CD14-positive monocyte (primary cell): ENCODE measurements around the gene IGF1R. TPM values are rescaled to one million over a fixed set of nuclear protein-coding genes. Genes with fewer than 3 reads are reported as not detected.

Source experiments
- DNase-seq, 3 donors: peaks; one replicate each; pipeline ENCODE4 v3.0.0-alpha.2; 2011 to 2022
- H2AFZ ChIP-seq: 2 replicates; pipeline ENCODE4 v1.6.0; 2012; ENCODE audit warnings: mild to moderate bottlenecking, low read depth, low read length, inconsistent platforms; ENCODE audit not compliant: insufficient read depth, poor library complexity, severe bottlenecking
- H3K27ac ChIP-seq, 2 donors: 1 replicate in 1 of 2; 2 replicates in 1 of 2; pipeline ENCODE4 v1.5.1; 2012 to 2013; ENCODE audit warnings: low read length in 2 of 2, control low read depth in 1 of 2, inconsistent platforms in 1 of 2, low read depth in 1 of 2, mild to moderate bottlenecking in 1 of 2
- H3K27me3 ChIP-seq, 2 donors: one replicate each; pipeline versions ENCODE4 v1.6.0 to v1.6.1; 2011 to 2013; ENCODE audit warnings: low read length in 2 of 2; ENCODE audit not compliant: control insufficient read depth in 2 of 2, insufficient read depth in 2 of 2
- H3K36me3 ChIP-seq, 2 donors: replicated peaks in 1 of 2; 1 replicate in 1 of 2; 2 replicates in 1 of 2; pipeline versions ENCODE4 v1.5.1 to v1.6.1; 2012 to 2013; ENCODE audit warnings: low read length in 2 of 2, control low read depth in 1 of 2, inconsistent platforms in 1 of 2, mild to moderate bottlenecking in 1 of 2; ENCODE audit not compliant: insufficient read depth in 2 of 2, control insufficient read depth in 1 of 2
- H3K4me1 ChIP-seq, 2 donors: 1 replicate in 1 of 2; 2 replicates in 1 of 2; pipeline versions ENCODE4 v1.5.1 to v1.6.1; 2012 to 2013; ENCODE audit warnings: low read length in 2 of 2, control low read depth in 1 of 2, inconsistent platforms in 1 of 2, mild to moderate bottlenecking in 1 of 2, moderate library complexity in 1 of 2; ENCODE audit not compliant: insufficient read depth in 2 of 2, control insufficient read depth in 1 of 2
- H3K4me2 ChIP-seq: replicated peaks from 2 replicates; pipeline ENCODE3; 2012; ENCODE audit warnings: low read length, moderate library complexity, mild to moderate bottlenecking; ENCODE audit not compliant: poor library complexity, severe bottlenecking; ENCODE audit errors: extremely low read depth
- H3K4me3 ChIP-seq, 3 experiments: fragments of 200-600 bp in 1 of 3; sonication (generic) in 1 of 3; replicated peaks in 1 of 3; 1 replicate in 2 of 3; 2 replicates in 1 of 3; pipeline ENCODE4 v1.5.1; 2011 to 2013; ENCODE audit warnings: low read length in 3 of 3, mild to moderate bottlenecking in 3 of 3, control low read depth in 2 of 3, low read depth in 2 of 3, inconsistent platforms in 1 of 3, moderate library complexity in 1 of 3
- H3K79me2 ChIP-seq: 2 replicates; pipeline ENCODE4 v1.6.0; 2012; ENCODE audit warnings: mild to moderate bottlenecking, control low read depth, inconsistent platforms, low read length, moderate library complexity; ENCODE audit not compliant: insufficient read depth
- H3K9ac ChIP-seq: 2 replicates; pipeline ENCODE4 v1.6.0; 2017; ENCODE audit warnings: low read length, mild to moderate bottlenecking; ENCODE audit not compliant: insufficient read depth, poor library complexity, severe bottlenecking
- H3K9me3 ChIP-seq, 2 donors: replicated peaks in 1 of 2; 1 replicate in 1 of 2; 2 replicates in 1 of 2; pipeline versions ENCODE4 v1.5.1 to v1.6.1; 2012 to 2013; ENCODE audit warnings: low read length in 2 of 2, control low read depth in 1 of 2; ENCODE audit not compliant: control insufficient read depth in 1 of 2, insufficient read depth in 1 of 2
- H4K20me1 ChIP-seq: 2 replicates; pipeline ENCODE4 v1.6.0; 2012; ENCODE audit warnings: mild to moderate bottlenecking, low read length, control low read depth, moderate library complexity; ENCODE audit not compliant: insufficient read depth
- H3K27ac Mint-ChIP-seq, 7 donors: one replicate each; pipeline ENCODE4 v1.8.0; 2020; ENCODE audit warnings: mild to moderate bottlenecking in 7 of 7, mixed read lengths in 7 of 7, moderate library complexity in 6 of 7, inconsistent platforms in 2 of 7
- H3K27me3 Mint-ChIP-seq, 3 donors: one replicate each; pipeline ENCODE4 v1.8.0; 2021 to 2022; ENCODE audit warnings: low read depth in 3 of 3, mild to moderate bottlenecking in 3 of 3, mixed read lengths in 3 of 3, moderate library complexity in 3 of 3, inconsistent platforms in 1 of 3
- H3K36me3 Mint-ChIP-seq, 2 donors: one replicate each; pipeline ENCODE4 v1.8.0; 2020; ENCODE audit warnings: mixed read lengths in 2 of 2, inconsistent platforms in 1 of 2, mild to moderate bottlenecking in 1 of 2
- H3K4me1 Mint-ChIP-seq: one replicate; pipeline ENCODE4 v1.8.0; 2020; ENCODE audit warnings: mild to moderate bottlenecking, mixed read lengths
- H3K4me3 Mint-ChIP-seq, 2 donors: one replicate each; pipeline ENCODE4 v1.8.0; 2020; ENCODE audit warnings: mild to moderate bottlenecking in 2 of 2, mixed read lengths in 2 of 2, moderate library complexity in 1 of 2
- H3K9me3 Mint-ChIP-seq, 7 donors: one replicate each; pipeline ENCODE4 v1.8.0; 2020 to 2022; ENCODE audit warnings: mixed read lengths in 7 of 7, mild to moderate bottlenecking in 6 of 7, moderate library complexity in 6 of 7, inconsistent platforms in 2 of 7
- CTCF ChIP-seq: fragments of 200-600 bp; IDR thresholded peaks from one replicate; pipeline ENCODE4 v1.8.0; 2022; ENCODE audit warnings: antibody characterized with exemption, mild to moderate bottlenecking
- WGBS: methylation state at CpG from one replicate; pipeline ENCODE4 v1.1.5; 2013; ENCODE audit warnings: missing lambda C conversion rate; ENCODE audit not compliant: insufficient coverage; 5-methylcytosine and 5-hydroxymethylcytosine counted together
- intact Hi-C, 2 donors: fragments of 100-400 bp; cut with micrococcal nuclease; formaldehyde crosslinking; loops; one replicate each; pipeline versions ENCODE4 v1.15.0 to v1.15.1; 2023
- polyA plus RNA-seq, 3 donors: library from polyadenylated mRNA; depleted of rRNA in 1 of 3; unstranded in 2 of 3; stranded (reverse) in 1 of 3; fragments of 300-500 nt in 2 of 3; fragments of >200 nt in 1 of 3; fragmentation: Illumina TruSeq in 2 of 3; gene quantifications; 1 replicate in 2 of 3; 2 replicates in 1 of 3; pipeline ENCODE4 v1.2.3, GENCODE V29; 2012 to 2021

The IGF1R gene
- polyA plus RNA-seq, 3 donors = 0.35 to 4.9 (median 0.67) TPM

DNA sequence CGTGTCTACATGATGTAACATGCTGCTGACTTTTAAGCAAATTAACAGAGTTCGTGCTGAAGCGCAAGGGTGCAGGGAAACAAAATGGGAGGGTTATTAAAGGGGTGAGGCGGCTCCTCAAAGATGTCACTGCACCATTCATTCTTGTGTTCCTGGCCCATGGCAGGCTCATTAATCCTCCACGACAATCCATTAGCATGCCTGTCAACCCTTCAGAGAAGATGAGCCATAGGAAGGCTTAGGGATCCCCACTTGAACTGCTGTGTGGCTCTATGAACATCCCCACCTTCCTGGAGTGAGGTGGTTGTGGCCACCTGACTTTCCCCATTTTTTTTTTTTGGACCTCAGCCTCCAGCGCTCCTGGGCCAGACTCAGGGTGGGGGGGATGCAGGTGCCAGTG lies 45.8 kb downstream of the IGF1R start:
- Histone ChIP-seq H3K4me2 (no peak overlapping the region), H3K27me3 (no peaks in the 10 kb centered on the region), H3K9me3 (no peaks in the 10 kb centered on the region), H3K36me3 (no peaks in the 10 kb centered on the region), H4K20me1 (peaks cover 74% of the 10 kb centered on the region), H3K4me3 (no peak overlapping the region), H3K79me2 (peaks cover 81% of the 10 kb centered on the region), H3K4me1 (peaks cover 0 to 7% of the 10 kb centered on the region in 2 donors), H3K9ac (no peak overlapping the region), H2AFZ (no peak overlapping the region), H3K27ac (no peak overlapping the region)
- Mint-ChIP-seq H3K27me3 (no peaks in the 10 kb centered on the region), H3K27ac (no peak overlapping the region), H3K4me1 (peaks cover 12% of the 10 kb centered on the region), H3K36me3 (no peaks in the 10 kb centered on the region), H3K9me3 (no peaks in the 10 kb centered on the region), H3K4me3 (no peak overlapping the region)
- intact Hi-C loops = no loop called here
- WGBS = 97% methylated on average over 6 of the region's 6 CpGs
- no peak for DNase-seq
- no peak for TF ChIP-seq CTCF

- Mint-ChIP-seq H3K27ac (peak overlapping the region in 1 of 7 donors; percentile 4), H3K36me3 (no peaks in the 10 kb centered on the region), H3K4me3 (no peak overlapping the region), H3K4me1 (peaks cover 19% of the 10 kb centered on the region), H3K27me3 (no peaks in the 10 kb centered on the region), H3K9me3 (no peaks in the 10 kb centered on the region)
- no peak overlapping the region for H3K27ac ChIP-seq
- H3K4me2 ChIP-seq = no peak overlapping the region
- H3K9me3 ChIP-seq = no peaks in the 10 kb centered on the region
- intact Hi-C loops = no loop called here
- WGBS = 47% methylated on average over 2 of the region's 2 CpGs
- no peaks in the 10 kb centered on the region for H3K27me3 ChIP-seq
- H3K4me1 ChIP-seq = no peaks in the 10 kb centered on the region
- H3K4me3 ChIP-seq = no peak overlapping the region
- no peak for DNase-seq
- peaks cover 77% of the 10 kb centered on the region for H3K79me2 ChIP-seq
- H3K9ac ChIP-seq = no peak overlapping the region
- H2AFZ ChIP-seq = no peak overlapping the region
- H3K36me3 ChIP-seq = no peaks in the 10 kb centered on the region
- no peak for TF ChIP-seq CTCF
- peaks cover 76% of the 10 kb centered on the region for H4K20me1 ChIP-seq
Measured at GRCh38 chr15:98698792-98699191, 50.5 kb downstream of the IGF1R start.
